Measurements from ENCODE around the gene GPSM1.
"Not testable (repeated sequence)": the region's sequence is repeated elsewhere in the genome, so short reads cannot be mapped to it uniquely, and the experiment has no call there.

GPSM1 gene

GRCh38 chr9:136346927-136347465 is 19.7 kb downstream of the GPSM1 start:
- DNase-seq = no peak

- DNase-seq = no peak
Measured at GRCh38 chr9:136347472-136348256, 20.3 kb downstream of the GPSM1 start.

GRCh38 chr9:136348691-136349090 is 21.4 kb downstream of the GPSM1 start:
- no peak for DNase-seq

- DNase-seq = no peak
Measured at GRCh38 chr9:136349546-136349945, 22.2 kb downstream of the GPSM1 start.

- DNase-seq = no peak
Measured at GRCh38 chr9:136351252-136351800, 24.0 kb downstream of the GPSM1 start.

GRCh38 chr9:136351868-136352267 is 24.5 kb downstream of the GPSM1 start:
- DNase-seq = not testable (repeated sequence)

GRCh38 chr9:136352682-136353081 is 25.3 kb downstream of the GPSM1 start:
- DNase-seq = no peak

- no peak for DNase-seq
Measured at GRCh38 chr9:136353088-136353487, 25.7 kb downstream of the GPSM1 start.

GRCh38 chr9:136353757-136354488 is 26.6 kb downstream of the GPSM1 start:
- no peak for DNase-seq

GRCh38 chr9:136354592-136355085 is 27.3 kb downstream of the GPSM1 start:
- no peak for DNase-seq

GRCh38 chr9:136355616-136356557 is 28.5 kb downstream of the GPSM1 start:
- DNase-seq = no peak

GRCh38 chr9:136357202-136357725 is 29.9 kb downstream of the GPSM1 start:
- no peak for DNase-seq

- no peak for DNase-seq
Measured at GRCh38 chr9:136358016-136358415, 30.7 kb downstream of the GPSM1 start.

GRCh38 chr9:136358888-136359287 is 31.5 kb downstream of the GPSM1 start:
- no peak for DNase-seq

- no peak for DNase-seq
Measured at GRCh38 chr9:136359774-136360718, 32.7 kb downstream of the GPSM1 start.

- no peak for DNase-seq
Measured at GRCh38 chr9:136361047-136361753, 33.9 kb downstream of the GPSM1 start.

GRCh38 chr9:136361754-136362449 is 34.6 kb downstream of the GPSM1 start:
- DNase-seq = no peak

- no peak for DNase-seq
Measured at GRCh38 chr9:136362450-136362784, 35.1 kb downstream of the GPSM1 start.

- peak; percentile 63 for DNase-seq
Measured at GRCh38 chr9:136363106-136363948, 36.0 kb downstream of the GPSM1 start, which contains the start of gene DNLZ. Gene DNLZ, minus strand, starts transcription at chr9:136363744. Its CDS starts 30 bp downstream, at chr9:136363714.
